Measurements from ENCODE around the gene TRAPPC2. TPM values are rescaled to one million over a fixed set of nuclear protein-coding genes. Genes with fewer than 3 reads are reported as not detected.

Gene TRAPPC2
- total RNA-seq, 1 experiment from 2014 or later, result 23.6 TPM

DNA sequence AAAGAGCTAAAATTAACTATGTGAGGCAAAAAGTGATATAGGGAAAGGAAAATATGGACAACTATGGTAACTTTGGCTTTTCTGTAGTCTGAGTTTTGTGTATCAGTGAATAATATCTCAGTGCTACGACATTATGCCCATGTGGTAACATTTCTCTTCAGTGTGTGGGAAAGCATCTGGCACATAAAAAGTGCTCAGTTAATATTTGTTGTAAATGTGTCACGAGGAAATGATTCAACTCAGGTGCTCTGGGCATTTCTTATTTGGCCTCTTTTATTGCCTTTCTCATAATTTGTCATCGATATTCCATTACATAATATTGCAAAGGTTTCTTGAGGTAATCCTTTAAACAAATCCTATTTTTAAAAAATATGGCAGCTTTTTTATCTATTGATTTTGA is 17.7 kb upstream of the TRAPPC2 start:
- no peak for DNase-seq
- TF ChIP-seq, protein P1, sequence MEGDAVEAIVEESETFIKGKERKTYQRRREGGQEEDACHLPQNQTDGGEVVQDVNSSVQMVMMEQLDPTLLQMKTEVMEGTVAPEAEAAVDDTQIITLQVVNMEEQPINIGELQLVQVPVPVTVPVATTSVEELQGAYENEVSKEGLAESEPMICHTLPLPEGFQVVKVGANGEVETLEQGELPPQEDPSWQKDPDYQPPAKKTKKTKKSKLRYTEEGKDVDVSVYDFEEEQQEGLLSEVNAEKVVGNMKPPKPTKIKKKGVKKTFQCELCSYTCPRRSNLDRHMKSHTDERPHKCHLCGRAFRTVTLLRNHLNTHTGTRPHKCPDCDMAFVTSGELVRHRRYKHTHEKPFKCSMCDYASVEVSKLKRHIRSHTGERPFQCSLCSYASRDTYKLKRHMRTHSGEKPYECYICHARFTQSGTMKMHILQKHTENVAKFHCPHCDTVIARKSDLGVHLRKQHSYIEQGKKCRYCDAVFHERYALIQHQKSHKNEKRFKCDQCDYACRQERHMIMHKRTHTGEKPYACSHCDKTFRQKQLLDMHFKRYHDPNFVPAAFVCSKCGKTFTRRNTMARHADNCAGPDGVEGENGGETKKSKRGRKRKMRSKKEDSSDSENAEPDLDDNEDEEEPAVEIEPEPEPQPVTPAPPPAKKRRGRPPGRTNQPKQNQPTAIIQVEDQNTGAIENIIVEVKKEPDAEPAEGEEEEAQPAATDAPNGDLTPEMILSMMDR (conservative IDR thresholded peaks at IDR 0.05), result no peak
- TF ChIP-seq EZH2 (IDR thresholded peaks at IDR 0.05; ENCODE audit: low read depth), result no peak
- POLR2A ChIA-PET (ENCODE audit: unreplicated experiment), result interaction anchor here (0.7 kb wide), 1 partner anchor 806 kb away, joined by 5 read pairs; no protein-coding TSS in a partner anchor

DNA sequence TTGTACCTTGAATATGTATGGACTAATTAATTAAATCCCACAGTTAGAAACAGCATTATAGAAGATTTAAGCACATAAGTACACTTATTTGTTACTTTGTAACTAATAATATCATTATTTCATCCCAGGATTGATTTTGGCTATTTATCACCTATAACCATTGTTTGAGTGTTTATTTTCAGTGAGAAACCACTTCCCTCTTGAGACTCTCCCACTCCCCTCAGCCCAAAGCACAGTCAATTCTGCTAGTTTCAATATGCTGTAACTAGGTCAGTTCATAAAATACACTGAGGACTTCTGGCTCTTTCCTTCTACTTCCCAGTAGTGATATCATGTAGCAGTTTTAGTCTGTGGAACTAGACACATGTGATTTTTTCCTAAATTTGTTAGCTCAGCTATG is 16.4 kb upstream of the TRAPPC2 start:
- ChIA-PET POLR2A (ENCODE audit: unreplicated experiment) (interaction anchor here (0.5 kb wide), 1 partner anchor 15 kb away, joined by 3 read pairs; no protein-coding TSS in a partner anchor), CTCF (no interaction called here)
- H3K4me3 ChIP-seq, result no peak overlapping the region
- no TSS peak for BruUV-seq (replicated peaks)
- intact Hi-C loops (cut with micrococcal nuclease; ENCODE audit: unreplicated experiment), result loop anchor here (1.0 kb wide), 2 partner anchors 93 to 279 kb away; no protein-coding TSS in a partner anchor
- H3K27ac ChIP-seq, result no peak overlapping the region
- no peaks in the 10 kb centered on the region for H3F3A ChIP-seq (ENCODE audit: insufficient read depth, low read depth)
- no peaks in the 10 kb centered on the region for H3K27me3 ChIP-seq (ENCODE audit: insufficient read depth, low read depth)
- H3K9me2 ChIP-seq (ENCODE audit: insufficient read depth), result no peaks in the 10 kb centered on the region
- H3K9me3 ChIP-seq (ENCODE audit: insufficient read depth, low read depth), result no peaks in the 10 kb centered on the region
- no peak overlapping the region for H2AFZ ChIP-seq
- H3K4me1 ChIP-seq (replicated peaks; ENCODE audit: insufficient read depth), result no peaks in the 10 kb centered on the region
- H3K36me3 ChIP-seq (ENCODE audit: low read depth), result peaks cover 12% of the 10 kb centered on the region
- H4K20me1 ChIP-seq (ENCODE audit: insufficient read depth), result no peaks in the 10 kb centered on the region
- H3K79me2 ChIP-seq (ENCODE audit: low read depth), result no peaks in the 10 kb centered on the region
- no peak for DNase-seq
- TF ChIP-seq EZH2 (IDR thresholded peaks at IDR 0.05; ENCODE audit: low read depth), result no peak
- TF ChIP-seq, protein P1 (conservative IDR thresholded peaks at IDR 0.05), result no peak
- no peak overlapping the region for H3K4me2 ChIP-seq

More for the DNA sequence above, 17.7 kb upstream of the TRAPPC2 start:
- no peaks in the 10 kb centered on the region for H3K9me2 ChIP-seq (ENCODE audit: insufficient read depth)
- intact Hi-C loops (cut with micrococcal nuclease; ENCODE audit: unreplicated experiment), result no loop called here
- BruUV-seq (replicated peaks), result no TSS peak
- no peaks in the 10 kb centered on the region for H3K9me3 ChIP-seq (ENCODE audit: insufficient read depth, low read depth)
- no peaks in the 10 kb centered on the region for H4K20me1 ChIP-seq (ENCODE audit: insufficient read depth)
- no peak overlapping the region for H3K27ac ChIP-seq
- H3K27me3 ChIP-seq (ENCODE audit: insufficient read depth, low read depth), result no peaks in the 10 kb centered on the region
- peaks cover 12% of the 10 kb centered on the region for H3K36me3 ChIP-seq (ENCODE audit: low read depth)
- H2AFZ ChIP-seq, result no peak overlapping the region
- no peak overlapping the region for H3K4me2 ChIP-seq
- CTCF ChIA-PET, result interaction anchor here (0.5 kb wide), 1 partner anchor 247 kb away, joined by 5 read pairs; no protein-coding TSS in a partner anchor
- H3K79me2 ChIP-seq (ENCODE audit: low read depth), result no peaks in the 10 kb centered on the region
- no peaks in the 10 kb centered on the region for H3K4me1 ChIP-seq (replicated peaks; ENCODE audit: insufficient read depth)
- no peak overlapping the region for H3K4me3 ChIP-seq
- H3F3A ChIP-seq (ENCODE audit: insufficient read depth, low read depth), result no peaks in the 10 kb centered on the region

DNA sequence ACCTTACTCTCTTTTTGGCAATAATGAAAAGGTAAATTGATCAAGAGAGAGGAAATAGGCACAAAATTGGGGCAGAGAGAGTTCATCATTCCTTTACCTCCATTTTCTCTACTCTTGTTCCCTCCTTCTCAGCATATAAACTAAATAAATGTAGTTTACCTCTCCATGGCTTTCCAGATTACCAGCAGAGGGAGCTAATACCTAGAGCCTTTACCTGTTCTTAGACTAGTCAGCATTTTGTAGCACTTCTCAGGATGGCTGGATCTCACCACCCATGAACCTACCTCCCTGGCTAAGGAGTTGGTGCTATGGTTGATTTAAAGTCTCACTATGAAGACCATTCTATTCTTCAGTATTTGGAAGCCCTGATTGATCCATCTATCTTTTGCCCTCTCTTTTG is 15.8 kb upstream of the TRAPPC2 start:
- Histone ChIP-seq H3K4me1 (replicated peaks; ENCODE audit: insufficient read depth) (no peaks in the 10 kb centered on the region), H4K20me1 (ENCODE audit: insufficient read depth) (no peaks in the 10 kb centered on the region), H3K9me3 (ENCODE audit: insufficient read depth, low read depth) (no peaks in the 10 kb centered on the region), H3K79me2 (ENCODE audit: low read depth) (no peaks in the 10 kb centered on the region), H3K27ac (no peak overlapping the region), H3F3A (ENCODE audit: insufficient read depth, low read depth) (no peaks in the 10 kb centered on the region), H3K36me3 (ENCODE audit: low read depth) (peaks cover 12% of the 10 kb centered on the region), H3K4me2 (no peak overlapping the region), H3K27me3 (ENCODE audit: insufficient read depth, low read depth) (no peaks in the 10 kb centered on the region), H2AFZ (no peak overlapping the region), H3K4me3 (no peak overlapping the region), H3K9me2 (ENCODE audit: insufficient read depth) (no peaks in the 10 kb centered on the region)
- intact Hi-C loops (cut with micrococcal nuclease; ENCODE audit: unreplicated experiment), result loop anchor here (1.0 kb wide), 2 partner anchors 92 to 280 kb away; no protein-coding TSS in a partner anchor
- CTCF ChIA-PET, result no interaction called here
- TF ChIP-seq, protein P1 (conservative IDR thresholded peaks at IDR 0.05), result peak; percentile 68
- no peak for TF ChIP-seq EZH2 (IDR thresholded peaks at IDR 0.05; ENCODE audit: low read depth)
- POLR2A ChIA-PET (ENCODE audit: unreplicated experiment), result interaction anchor here (0.9 kb wide), 1 partner anchor 16 kb away, joined by 7 read pairs; the partner anchor contains the start of genes OFD1 and TRAPPC2
- BruUV-seq (replicated peaks), result no TSS peak
- peak in 1 of 2 experiments; percentile 44 for DNase-seq

Data from PC-9 (cell line).